MV-4-11 (cell line): ENCODE measurements around the gene MEN1.

Experiments
- DNase-seq: peaks from one replicate; lab custom pipeline; 2025; lab: John Stamatoyannopoulos, UW

MEN1 gene

DNA sequence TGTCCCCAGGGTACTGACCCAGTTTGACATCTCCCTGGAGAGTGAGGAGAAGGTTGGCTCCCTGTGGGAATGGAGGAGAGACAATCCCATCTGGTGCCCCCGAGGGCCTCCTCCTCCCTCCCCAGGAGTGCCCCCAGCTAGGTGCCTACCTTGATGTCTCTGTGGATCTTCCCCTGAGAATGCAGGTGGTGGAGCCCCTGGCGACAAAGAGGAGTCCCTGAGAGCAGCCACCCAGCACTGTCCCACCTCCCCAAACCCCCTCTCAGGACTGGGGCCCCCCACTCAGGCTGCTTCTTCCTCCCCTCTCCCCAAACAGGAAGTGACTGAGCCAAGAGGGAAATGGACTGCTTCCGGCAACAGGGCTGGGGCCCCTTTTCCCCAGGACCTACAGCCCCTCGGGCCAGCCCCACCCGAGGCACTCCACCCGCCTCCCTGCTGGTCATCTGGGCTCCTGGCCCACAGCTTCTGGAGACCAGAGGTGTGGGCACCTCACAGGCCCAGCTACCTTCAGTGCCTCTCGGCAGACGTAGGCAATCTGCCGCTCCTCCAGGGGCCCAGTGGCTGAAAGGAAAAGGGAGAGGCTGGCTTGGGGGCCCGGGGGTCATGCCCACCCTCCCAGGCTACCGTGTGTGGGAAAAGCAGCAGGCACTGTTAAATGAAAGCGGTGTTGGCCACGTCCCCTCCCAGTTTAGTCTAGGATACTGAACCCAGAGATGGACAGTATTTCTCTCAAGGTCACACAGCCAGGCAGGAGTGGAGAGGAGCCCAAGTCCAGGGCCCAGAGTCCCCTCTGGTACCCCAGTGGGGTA, 8.6 kb downstream of the MEN1 start:
- peak; percentile 2 for DNase-seq

DNA sequence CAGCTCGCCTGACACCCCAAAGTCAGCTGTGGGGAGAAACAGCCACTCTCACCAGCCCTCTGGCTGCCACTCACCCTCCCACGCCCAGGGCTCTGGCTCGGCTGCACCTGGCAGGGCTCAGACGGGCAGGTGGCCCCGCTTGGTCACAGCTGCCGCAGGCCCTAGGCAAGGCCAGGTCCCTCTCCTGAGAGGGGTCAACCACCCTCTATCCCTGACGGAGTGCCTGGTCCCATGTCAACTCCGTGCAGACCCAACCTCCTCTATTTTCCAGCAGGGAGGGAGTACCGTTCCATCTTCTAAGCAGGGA, 9.2 kb downstream of the MEN1 start:
- DNase-seq, result no peak

DNA sequence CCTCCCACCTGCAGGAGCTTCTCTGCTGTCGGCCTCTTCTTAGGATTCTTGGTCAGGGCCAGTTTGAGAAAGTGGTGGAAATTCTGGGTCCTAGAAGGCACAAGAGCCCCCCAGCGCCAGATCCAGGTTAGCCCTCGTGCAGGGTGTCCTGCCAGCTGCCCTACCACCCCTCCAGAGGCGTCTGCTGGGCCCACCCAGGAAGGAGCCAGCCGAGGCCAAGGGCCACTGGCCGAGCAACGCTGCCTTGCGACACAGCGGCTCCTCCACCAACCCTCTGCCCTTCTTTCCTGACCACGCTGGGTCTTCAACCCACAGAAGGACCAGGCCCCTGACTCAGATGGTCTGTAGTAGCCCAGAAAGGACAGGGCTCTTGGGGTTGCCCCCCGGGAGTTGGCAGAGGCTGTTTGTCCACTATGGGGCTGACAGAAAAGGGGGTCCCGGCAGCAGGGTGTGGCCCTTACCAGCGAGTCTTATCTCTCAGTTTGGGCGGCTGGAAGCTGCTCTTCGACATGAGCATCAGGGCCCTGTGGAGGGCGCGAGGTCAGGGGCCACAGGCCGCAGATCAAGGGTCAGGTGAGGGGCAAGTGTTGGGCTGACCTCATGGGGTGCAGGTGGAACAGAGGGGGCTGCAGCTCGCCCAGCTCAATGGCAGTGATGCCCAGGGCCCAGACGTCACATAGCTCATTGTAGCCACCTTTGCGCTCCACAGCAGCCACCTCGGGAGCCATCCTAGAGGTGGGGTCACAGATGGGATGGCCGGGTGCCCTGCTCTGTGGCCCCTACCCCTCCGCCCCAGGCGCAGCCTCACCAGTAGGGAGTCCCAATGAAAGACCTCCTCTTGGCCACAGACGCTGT, 9.8 kb downstream of the MEN1 start:
- no peak for DNase-seq

DNA sequence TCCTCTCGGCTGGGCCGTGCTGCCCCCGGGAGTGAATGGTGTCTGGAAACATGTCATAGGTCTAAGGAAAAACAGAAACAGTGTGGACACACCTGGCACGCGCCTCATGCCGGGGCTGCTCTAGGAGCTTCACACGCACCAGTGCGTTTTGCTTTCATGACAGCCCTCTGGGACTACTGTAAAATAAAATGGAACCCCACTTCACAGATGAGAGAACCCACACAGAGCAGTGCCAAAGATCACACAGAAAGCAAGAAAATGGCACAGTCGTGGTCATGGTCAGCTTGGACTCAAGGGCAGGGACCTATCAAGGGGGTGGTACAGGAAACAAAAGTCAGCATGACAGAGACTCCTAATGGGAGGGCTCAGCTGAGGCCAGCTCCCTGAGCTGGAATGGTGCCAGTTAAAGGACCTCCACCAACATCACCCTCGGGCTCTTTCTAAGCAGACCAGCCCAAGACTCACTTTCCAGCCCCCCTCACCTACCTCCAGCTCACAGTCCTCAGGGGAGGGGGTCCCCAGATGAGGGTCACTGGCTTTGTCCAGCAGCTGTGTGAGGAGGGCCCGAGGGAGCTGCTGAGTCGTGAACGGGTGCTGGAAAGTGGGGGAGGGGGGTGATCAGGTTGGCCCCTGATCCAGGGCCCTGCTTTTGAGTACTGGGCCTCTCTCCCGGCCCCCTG, 10.6 kb downstream of the MEN1 start:
- DNase-seq, result no peak

DNA sequence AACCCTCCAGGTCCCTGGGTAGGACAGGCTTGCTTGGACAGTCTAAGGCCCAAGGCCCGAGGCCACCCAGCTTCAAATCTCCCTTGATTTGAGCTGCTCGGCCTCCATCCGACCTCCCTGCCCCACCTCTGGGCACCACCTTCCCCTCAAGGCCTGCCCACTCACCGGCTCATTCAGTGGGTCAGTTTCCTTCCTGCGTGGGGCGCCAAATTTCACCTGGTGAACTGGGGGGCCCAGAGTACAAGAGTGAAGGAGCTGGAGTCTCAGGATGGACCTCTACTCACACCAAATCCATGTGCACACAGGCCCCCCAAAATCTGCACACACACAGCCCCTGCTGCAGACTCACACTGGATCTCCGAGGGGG, 11.1 kb downstream of the MEN1 start:
- DNase-seq, result no peak

DNA sequence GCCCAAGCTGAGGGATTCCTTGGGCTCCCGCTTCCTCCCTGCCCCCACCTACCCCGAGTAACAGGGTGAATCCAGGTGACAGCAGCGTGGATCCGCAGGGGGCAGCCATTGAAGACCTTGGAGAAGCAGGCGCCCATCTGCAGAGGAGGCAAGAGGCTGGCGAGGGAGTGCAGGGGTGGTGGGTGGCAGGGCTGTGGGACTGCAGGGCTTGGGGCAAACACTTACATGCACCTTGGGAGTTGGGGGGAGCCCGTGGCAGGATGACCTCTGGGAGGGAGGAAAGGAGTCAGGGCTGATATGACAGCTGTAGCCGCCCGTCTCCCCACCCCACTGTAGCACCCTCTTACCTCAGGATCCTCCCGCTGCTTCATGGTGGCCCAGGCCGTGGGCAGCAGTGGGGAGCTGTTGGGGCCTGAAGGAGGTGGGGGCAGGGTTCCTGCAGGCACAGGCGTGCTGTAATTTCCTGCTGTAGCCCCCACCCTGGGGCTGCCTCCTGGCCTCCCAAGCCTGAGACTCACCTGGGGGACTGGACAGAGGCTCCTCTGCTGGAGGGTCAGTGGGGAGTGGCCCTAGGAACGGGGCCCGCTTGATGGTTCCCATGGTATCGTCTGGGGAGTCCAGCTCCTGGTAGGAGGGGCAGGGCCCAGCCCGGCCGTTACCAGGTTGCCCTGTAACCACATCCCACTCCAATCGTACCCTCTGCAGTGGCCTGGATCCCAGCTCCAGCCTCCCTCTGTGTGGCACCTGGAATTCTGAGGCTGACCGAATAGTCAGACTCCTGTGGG, 13.4 kb downstream of the MEN1 start:
- no peak for DNase-seq

DNA sequence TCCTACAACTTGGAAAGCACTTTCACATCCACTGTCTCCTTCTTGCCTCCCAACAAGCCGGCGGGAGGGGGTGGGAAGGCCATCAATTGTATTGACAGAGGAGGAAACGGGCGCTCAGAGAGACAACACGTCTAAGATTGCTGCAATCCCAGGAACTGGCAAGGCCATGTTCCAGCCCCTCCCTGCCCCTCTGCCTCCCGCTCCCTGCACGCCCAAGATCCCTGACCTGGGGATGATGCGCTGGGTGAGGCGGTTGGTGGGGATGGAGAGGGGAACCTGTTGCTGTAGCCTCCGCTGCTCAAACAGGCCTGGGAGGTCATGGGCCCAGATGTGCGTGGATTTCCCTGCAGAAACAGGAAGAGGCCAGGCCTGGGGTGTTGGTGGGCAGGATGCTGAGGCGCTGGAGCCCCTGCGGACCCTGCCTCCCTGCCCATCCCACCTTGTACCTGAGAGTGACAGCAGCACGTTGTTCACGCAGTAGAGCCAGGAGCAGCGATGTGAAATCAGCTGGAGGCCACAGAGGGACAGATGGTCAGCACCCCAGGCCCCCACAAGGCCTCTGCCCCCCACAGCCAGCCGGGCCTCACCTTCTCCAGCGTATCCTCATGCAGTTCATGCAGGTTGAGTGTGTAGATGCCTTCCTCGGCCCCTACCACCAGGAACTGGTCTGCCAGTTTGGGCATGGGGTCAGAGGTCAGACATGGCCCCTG, 14.1 kb downstream of the MEN1 start:
- peak; percentile 53 for DNase-seq

DNA sequence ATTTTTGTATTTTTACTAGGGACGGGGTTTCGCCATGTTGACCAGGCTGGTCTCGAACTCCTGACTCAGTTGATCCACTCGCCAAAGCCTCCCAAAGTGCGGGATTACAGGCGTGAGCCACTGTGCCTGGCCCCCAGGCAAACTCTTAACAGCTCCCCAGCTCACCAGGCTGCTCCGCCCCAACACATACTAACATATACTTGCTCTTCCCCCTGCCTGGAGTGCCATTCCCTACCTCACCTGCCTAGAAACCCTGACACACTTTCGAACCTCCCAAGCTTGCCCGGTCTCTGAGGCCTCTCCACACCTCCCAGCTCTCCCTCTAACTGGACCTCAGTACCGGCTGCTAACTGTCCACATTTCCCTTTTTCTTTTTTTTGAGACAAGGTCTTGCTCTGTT, 15.8 kb downstream of the MEN1 start:
- no peak for DNase-seq

DNA sequence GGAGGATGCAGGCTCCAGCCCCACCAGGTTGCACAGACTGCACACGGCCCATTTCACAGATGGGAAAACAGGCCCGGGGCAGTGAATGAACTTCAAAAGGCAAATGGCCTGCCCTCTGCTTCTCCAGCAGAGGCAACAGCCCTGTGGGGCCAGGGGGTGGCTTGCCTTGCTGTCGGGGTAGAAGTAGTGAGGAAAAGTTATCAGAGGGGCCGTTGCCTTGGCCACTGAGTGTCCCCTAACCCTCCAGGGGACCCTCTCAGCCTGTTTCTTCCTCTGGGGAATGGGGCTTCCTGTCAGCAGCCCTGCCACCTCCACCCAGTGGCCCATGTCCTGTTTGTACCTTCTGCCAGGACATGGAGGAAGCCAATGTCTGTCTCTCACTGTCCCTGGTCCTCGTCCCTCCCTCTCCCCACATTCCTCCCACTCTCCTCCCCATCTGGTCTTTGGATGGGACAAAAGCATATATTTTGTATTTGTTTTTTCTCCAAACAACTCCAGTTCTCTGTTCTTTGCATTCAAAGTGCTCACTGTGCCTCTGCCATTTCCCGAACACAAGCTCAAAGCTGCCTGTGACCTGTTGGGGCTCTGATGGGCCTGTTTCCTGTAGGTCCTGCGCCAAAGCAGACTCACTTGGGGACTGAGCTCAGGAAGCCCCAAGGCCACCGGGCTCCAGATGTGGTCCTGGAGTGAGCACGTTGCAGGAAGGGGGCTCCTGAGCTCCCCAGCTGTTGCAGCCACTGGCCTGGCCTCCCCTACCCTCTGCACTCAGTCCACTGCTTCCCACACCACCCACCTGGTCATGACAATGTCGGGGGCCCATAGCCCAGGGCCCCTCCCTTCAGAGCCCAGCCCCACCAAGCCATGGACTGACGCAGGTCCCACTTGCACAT, 16.8 kb downstream of the MEN1 start:
- DNase-seq, result no peak

DNA sequence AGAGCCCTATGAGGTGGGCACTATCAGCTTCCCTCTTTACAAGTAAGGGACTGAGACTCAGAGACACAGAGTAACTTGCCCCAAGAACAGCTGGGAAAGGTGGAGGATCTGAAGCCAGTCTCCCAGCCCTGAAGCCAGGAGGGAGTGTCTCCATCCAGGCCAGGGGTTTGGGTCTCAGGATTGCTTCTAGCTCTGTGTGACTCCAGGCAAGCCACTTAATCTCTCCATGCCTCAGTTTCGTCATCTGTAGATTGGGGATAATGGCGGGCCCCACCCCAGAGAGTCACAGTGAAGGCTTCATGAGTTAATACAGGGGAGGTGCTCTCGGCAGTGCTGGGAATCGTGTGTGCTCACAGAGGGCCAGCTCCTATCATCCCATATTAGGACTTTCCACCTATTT, 17.9 kb downstream of the MEN1 start:
- no peak for DNase-seq

DNA sequence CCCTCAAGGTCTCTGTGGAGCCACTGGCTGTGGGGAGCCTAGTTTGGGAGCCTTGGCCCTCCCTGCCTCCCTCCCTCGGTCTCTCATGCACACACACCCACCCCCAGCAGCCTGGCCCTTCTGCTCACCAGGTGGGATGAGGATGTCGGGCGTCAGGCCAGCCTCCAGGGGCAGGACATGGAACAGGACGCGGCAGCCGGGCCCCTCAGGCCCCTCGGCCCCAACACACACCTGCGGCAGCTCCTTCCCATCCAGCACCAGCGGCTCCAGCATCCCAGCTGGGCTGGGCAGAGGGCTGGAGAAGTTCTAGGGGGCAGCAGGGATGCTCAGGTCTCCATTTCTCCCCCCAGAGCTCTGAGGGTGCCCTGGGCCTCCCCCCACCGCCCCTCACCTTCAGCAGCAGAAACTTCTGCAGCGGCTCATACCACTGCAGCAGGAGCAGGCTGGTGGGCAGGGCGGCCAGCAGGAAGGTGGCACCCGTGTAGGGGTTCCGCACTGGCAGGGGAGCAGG, 18.5 kb downstream of the MEN1 start:
- DNase-seq, result no peak

DNA sequence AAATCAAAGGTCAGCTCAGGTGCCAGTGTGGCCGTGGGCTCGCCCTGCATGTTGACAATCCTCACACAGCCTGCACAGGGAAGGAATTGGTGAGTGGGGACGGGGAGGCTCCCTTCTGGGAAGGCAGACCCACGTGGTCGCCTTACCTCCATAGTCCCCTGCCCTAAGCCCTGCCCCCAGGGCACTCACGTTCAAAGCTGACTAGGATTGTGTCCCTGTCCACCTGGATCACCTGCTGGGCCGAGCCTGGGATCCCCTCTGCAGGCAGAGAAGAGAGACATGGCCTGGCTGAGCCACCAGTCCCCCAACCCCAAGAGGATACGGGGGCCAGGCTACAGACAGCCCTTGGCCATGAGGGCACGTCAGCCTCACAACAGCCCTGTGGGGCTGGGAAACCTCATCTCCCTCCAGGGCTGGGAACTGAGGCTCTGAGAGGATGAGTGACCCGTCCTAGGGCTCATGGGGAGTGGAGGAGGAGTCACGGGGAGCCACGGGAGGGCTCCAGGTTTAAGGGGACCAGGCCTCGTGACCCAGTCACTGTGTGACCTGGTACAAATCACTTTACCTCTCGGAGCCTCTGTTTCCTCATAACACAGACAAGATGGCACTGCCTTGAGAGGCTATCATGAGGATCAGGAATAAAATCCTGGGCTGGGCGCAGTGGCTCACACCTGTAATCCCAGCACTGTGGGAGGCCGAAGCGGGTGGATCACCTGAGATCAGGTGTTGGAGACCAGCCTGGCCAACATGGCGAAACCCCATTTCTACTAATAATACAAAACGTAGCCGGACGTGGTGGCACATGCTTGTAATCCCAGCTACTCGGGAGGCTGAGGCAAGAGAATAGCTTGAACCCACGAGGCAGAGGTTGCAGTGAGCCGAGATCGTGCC, 19.9 kb downstream of the MEN1 start:
- DNase-seq, result no peak

DNA sequence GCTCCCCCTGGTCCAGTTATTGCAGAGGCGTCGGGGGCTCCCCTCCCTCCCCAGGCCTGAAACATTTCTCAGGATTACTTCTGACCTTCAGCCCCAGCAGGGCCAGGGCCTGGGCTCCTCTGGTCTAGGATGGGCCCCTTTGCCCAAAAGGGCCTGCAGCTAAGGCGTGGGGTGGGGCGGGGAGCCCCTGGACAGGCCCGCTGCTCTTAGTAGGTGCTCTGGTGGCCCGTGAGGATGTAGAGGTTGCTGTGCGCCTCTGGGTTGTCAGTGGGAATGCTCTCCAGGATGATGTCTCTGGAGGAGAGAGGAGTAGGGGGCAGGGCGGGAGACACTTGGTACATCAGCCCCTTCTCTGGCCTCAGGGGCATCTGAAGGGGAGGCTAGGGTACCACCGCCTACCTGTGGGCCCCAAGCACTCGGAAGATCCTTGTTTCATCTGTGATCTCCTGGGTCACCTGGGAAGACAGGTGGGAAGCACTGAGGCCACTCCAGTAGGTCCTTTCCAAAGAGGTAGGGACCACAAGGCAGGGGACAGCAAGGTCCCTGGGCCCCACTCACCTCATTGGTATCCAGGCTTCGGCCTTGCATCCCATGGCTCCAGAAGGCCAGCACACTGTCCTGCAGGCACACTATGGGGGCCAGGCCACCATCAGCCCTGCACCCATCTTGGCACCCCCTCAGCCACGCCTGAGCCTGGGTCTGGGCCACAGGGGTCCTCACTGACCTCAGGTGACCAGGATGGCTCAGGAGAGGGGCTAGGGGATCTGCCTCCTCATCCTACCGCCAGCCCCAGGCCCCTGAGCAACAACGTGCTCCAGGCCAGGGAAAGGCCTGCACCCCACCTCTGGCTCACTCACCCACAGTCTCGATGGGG, 20.8 kb downstream of the MEN1 start:
- no peak for DNase-seq

DNA sequence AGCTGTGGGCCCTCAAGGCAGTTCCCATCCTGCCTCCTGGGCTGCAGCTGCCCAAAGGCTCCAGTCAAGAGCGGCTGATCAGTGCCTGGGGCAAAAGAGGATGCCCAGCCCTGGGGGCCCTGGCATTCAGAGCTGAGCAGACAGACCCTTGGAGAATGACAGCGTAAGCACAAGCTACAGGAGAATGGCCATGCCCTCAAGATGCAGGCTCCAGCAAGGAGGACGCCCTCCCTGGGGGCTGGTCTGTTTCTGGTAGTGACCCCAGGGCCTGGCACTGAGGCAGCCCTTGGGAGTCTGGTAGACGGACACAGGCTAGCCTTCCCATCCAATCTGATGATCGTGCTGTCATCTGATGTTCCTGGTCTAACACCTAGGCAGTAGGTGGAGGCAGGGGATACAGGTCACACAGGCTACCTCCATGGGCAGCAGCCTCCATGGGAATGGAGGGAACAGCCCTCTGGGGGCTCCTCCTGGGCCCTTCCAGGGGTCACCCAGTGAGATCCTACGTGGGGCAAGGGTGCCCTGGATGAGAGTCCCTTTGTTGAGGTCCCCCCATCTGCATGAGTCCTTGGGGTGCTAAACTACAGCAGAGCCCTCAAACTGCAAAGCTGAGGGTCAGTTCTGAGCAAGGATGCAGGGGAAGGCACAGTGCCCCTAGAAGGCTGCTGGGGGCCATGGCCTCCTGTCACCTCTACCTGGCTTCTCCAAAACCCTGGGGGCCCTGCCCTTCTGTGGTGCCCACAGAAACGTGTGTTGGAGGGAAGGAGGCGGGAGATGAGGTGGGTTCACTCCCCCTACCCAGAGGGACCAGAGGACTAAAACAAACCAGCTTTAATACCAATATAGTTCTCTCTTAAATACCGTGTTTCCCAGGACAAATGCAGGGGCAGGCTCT, 21.8 kb downstream of the MEN1 start:
- no peak for DNase-seq

DNA sequence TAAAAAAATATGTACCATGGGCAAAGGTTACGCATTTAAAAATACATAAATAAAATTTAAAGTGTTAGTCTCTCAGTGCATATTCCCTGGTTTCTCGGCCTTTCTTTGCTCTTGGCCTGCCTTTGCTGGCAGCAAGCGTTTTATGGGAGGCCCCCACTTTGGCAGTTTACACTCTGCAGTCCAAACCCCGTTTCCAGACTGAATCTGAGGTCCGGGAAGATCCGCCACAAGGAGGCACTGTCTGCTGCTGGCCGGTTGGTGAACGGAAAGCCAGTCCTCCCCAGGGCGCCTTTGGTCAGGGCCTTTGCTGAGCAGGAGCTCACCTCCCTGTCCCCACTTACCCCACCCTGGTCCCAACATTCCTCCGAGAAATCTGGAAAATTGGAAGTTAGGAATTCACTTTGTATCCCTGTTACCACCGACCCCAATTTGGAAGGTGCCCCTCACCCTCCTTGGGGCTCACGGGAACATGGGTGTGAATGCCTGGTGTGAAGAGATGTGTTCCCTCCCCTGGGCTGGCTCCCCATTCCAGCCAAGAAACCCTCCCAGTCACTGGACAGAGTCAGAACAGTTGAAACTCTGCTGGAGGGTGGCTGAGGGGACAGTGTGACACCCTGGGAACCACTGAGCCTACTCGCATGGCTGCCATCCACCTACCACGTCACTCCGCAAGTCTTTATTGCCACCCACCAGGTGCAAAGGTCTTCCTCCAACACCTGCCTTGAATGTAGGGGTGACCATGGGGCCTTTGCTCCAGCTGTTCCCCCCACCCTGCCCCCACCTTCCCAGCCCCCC, 22.6 kb downstream of the MEN1 start:
- peak; percentile 28 for DNase-seq

DNA sequence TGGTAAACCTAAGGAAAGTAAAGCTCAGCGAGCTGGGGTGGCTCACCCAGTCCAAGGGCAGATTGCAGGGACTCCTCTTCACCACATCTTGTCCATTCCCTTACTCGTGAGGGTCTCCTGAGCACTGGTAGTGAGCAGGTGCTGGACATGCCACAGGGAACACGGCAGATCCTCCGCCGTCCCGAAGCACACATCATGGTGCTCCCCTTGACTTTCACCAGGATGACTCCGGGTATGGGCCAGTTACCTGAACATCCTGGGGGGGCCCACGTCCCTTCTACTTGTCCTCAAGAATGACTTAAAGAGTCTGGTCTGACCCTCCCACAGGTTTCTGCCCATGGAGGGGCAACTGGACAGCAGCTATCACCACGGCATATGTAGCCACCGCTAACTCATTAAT, 24.0 kb downstream of the MEN1 start:
- no peak for DNase-seq
